Ovary (tissue), 3 donors: ENCODE results near the gene GREB1L.

ENCODE experiments used
- CTCF ChIP-seq, 3 donors: fragments of 450-650 bp in 2 of 3; fragments of 200-600 bp in 1 of 3; IDR thresholded peaks; one replicate each; pipeline versions ENCODE4 v1.5.1 to v1.8.0; 2016 to 2022; ENCODE audit warnings: antibody characterized with exemption in 3 of 3, mild to moderate bottlenecking in 1 of 3
- EP300 ChIP-seq: sonication (generic); formaldehyde crosslinking; IDR thresholded peaks from one replicate; pipeline ENCODE4 v1.6.1; 2017; ENCODE audit warnings: antibody characterized with exemption
- POLR2A ChIP-seq: fragments of 450-650 bp; IDR thresholded peaks from one replicate; pipeline ENCODE4 v1.6.1; 2017; ENCODE audit warnings: antibody characterized with exemption, mild to moderate bottlenecking, moderate library complexity
- donor health status: DM: no; HTN: no; CAD: no.

- TF ChIP-seq CTCF (IDR thresholded peaks at IDR 0.05) (no peak), POLR2A (no peak), EP300 (no peak)
These were observed 100.3 kb downstream of the GREB1L start for GRCh38 chr18:21342372-21342771.
